ENCODE results near the gene CAPZA1.
"Not testable (repeated sequence)": the region's sequence is repeated elsewhere in the genome, so short reads cannot be mapped to it uniquely, and the experiment has no call there.

The CAPZA1 gene

DNA sequence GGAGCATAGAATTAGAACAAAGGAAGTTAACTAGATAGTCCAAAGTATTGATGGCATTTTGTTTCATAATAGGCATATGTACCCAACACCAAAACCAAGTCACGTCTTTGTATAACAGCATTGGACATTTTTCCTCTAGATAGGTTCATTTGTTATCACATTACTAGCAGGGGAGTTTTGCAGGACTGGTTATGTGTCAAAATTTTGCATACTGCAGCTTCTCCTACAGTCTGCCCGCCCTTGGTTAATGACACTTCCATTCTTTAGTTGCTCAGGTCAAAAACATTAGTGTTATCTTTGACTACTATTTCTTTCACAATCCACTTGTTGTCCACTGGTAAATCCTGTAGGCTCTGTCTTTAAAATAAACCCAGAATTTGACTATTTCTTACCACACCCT lies 8.9 kb downstream of the CAPZA1 start:
- DNase-seq (ENCODE audit: low spot score), result no peak

DNA sequence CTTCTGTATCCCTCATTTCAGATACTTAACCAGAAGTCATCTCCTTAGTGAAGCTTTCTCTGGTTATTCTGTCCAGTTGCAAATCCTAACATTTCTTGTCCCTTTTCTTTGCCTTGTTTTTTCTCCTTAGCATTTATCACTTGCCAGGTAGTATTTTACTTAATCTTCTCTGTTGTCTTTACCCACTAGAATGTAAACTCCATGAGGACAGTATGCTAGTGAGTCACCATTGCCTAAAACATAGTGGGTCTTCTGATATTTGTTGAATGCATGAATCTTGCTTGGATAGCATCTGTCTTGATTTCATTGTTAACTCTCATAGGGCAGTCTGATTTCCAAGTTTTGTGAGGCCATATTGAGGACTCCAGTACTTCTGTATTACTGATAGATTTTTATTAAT lies 9.6 kb downstream of the CAPZA1 start:
- no peak for DNase-seq (ENCODE audit: low spot score)

GRCh38 chr1:112633628-112634027 lies 14.0 kb downstream of the CAPZA1 start:
- DNase-seq (ENCODE audit: low spot score), result no peak

DNA sequence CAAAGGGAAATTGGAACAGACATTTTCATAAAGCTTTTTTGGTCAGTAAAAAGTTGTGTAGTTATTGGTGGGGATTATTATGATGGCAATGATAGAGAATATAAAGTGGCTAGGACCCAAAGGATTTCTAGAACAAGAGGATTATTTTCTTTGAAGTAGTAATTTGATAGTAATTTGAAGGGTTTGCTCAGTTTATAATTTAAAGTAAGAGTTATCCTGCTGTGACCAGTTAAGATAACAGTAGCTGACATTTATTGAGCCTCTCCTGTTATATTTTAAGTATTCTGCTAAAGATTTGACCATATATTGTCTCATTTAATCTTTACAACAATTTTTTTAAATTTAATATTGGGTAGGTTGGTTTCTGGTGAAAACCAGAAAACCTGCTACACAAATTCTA lies 14.7 kb downstream of the CAPZA1 start:
- no peak for DNase-seq (ENCODE audit: low spot score)

DNA sequence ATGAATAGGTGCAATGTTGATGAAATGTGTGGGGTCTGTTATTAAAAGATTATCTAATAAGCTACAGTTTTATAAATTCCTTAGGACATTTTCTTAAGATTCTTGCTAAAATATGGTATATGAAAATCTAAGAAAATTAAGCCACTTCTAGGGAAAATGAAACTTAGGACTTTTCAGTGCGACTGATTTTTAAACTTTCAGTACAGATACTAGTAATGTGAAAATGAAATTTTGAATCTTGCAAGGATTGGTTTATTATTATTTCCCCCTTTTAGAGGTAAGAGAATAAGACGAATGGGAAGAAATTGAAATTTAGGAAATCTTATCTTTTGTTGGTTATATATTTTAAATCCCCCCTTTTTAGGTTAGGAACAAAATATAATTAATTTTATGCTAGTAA lies 16.4 kb downstream of the CAPZA1 start:
- no peak for DNase-seq (ENCODE audit: low spot score)

DNA sequence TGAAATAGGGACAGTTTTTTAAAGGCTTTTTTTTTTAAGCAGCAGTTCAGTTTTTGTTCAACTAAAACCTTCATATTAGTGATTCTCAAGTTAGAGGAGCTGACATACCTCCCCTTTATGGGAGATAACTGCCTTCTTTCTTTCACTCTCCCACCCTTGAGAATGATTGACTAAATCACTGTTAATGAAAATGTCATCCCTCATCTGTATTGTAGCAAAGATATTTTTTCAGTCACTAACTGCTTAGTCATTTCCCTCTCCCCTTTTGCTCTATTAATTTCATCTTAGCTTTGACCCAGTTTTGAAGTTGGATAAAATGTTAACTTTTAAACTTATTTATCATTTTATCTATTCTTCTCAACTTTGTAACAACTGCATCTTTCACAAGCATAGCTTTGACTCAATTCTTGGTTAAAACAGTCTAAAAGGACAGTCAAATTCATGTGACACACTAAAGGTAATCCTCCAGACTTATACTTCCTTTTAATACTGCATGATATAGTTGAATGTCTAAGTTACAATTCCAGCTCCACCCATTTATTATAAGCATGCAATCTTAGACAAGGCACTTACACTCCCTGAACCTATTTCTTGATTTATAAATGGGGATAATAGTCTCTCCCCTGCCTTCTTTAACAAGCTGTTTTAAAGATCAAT lies 17.1 kb downstream of the CAPZA1 start:
- DNase-seq (ENCODE audit: low spot score), result no peak

GRCh38 chr1:112637254-112638109 lies 17.9 kb downstream of the CAPZA1 start:
- DNase-seq (ENCODE audit: low spot score), result no peak

DNA sequence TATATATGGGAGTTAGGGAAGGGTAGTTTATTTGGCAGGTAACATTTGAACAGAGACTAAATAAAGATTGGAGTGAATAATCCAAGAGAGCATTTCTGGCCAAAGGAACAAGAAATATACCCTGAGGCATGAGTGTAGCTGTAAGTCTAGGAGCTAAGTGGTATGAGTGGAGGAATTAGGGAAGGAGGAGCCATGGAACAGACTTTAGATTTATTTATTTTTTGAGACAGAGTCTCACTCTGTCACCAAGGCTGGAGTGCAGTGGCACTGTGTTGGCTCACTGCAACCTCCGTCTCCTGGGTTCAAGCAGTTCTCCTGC lies 18.4 kb downstream of the CAPZA1 start:
- DNase-seq (ENCODE audit: low spot score), result no peak

DNA sequence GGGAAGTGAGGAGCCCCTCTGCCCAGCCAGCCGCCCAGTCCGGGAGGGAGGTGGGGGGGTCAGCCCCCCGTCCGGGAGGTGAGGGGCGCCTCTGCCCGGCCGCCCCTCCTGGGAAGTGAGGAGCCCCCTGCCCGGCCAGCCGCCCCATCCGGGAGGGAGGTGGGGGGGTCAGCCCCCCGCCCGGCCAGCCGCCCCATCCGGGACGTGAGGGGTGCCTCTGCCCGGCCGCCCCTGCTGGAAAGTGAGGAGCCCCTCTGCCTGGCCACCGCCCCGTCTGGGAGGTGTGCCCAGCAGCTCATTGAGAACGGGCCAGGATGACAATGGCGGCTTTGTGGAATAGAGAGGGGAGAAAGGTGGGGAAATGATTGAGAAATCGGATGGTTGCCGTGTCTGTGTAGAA lies 20.8 kb downstream of the CAPZA1 start:
- not testable (repeated sequence) for DNase-seq (ENCODE audit: low spot score)

DNA sequence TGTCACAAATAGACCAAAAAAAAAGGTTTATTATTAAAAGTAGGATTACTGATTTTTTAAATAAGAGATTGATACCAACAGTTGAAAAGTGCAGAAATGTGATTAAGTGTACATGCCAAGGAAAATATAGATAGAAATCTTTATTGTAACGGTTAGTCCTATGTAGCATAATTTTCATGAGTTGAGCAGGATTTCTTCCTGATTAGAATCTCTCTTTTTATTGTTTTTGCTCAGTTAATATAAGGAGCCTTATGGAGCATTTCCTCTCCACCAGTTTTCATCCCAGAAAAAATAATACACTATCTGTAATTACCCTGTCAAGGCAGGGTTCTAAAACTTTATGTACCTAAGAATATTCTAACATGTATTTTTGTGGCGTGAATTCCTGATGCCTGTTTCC lies 23.4 kb downstream of the CAPZA1 start:
- DNase-seq (ENCODE audit: low spot score), result no peak

DNA sequence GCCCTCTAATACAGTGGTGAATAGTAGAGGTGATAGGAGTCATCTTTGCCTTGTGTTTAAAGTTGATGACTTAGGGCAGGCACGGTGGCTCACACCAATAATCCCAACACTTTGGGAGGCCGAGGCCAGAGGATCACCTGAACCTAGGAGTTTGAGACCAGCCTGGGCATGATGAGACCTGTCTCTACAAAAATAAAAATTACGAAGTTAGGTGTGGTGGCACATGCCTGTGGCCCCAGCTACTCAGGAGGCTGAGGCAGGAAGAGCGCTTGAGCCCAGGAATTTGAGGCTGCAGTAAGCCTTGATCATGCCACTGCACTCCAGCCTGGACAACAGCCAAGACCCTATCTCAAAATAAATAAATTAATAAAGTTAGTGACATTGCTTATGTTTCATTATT lies 26.6 kb downstream of the CAPZA1 start:
- DNase-seq (ENCODE audit: low spot score), result no peak

DNA sequence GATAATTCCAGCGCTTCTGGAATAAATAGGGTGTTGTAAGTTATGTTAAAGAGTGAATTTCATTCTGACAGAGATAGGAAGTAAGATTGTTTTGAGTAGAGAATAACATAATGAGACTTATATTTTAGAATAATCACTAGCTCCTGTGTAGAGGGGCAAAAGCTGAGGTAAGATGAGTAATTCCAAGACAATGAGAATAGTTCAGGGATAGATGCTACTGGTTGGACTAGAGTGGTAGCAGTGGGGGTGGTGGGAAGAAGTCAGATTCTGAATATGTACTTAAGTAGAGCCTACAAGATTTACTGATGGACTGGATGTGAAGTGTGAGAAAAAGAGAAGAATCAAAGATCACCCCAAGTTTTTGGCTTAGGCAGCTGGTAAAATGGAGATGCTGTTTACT lies 31.6 kb downstream of the CAPZA1 start:
- DNase-seq (ENCODE audit: low spot score), result no peak

DNA sequence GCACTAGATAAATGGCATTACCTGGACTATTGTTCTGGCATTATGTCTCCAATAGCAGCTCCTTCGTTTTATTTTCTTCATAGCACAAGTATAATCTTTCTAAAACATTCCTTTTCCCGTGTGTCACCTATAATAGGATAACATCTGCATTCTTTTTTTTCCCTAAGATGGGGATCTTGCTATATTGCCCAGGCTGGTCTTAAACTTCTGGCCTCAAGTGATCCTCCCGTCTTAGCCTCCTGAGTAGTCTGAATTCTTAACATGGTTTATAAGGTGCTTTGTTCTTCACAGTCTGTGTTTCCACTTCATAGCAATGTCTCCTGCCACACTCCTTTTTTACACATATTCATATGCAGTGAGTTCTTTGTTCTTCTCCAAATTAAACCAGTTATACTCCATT lies 46.2 kb downstream of the CAPZA1 start:
- DNase-seq (ENCODE audit: low spot score), result no peak

GRCh38 chr1:112666946-112667345 lies 47.3 kb downstream of the CAPZA1 start:
- no peak for DNase-seq (ENCODE audit: low spot score)

- DNase-seq (ENCODE audit: low spot score), result no peak
Observed at GRCh38 chr1:112672009-112672408, 52.4 kb downstream of the CAPZA1 start.

DNA sequence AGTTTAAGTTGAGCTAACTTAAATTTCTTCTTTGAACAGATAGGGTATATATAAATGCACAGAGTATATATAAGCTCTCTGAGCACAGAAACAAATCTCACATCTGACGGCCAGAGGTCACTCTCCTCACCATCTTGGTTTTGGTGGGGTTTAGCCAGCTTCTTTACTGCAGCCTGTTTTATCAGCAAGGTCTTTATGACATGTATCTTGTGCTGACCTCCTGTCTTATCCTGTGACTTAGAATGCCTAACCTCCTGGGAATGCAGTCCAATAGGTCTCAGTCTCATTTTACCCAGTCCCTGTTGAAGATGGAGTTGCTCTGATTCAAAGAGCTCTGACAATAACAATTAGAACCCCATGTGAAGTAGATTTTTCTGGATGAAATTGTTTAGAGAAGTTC lies 53.2 kb downstream of the CAPZA1 start:
- no peak for DNase-seq (ENCODE audit: low spot score)

DNA sequence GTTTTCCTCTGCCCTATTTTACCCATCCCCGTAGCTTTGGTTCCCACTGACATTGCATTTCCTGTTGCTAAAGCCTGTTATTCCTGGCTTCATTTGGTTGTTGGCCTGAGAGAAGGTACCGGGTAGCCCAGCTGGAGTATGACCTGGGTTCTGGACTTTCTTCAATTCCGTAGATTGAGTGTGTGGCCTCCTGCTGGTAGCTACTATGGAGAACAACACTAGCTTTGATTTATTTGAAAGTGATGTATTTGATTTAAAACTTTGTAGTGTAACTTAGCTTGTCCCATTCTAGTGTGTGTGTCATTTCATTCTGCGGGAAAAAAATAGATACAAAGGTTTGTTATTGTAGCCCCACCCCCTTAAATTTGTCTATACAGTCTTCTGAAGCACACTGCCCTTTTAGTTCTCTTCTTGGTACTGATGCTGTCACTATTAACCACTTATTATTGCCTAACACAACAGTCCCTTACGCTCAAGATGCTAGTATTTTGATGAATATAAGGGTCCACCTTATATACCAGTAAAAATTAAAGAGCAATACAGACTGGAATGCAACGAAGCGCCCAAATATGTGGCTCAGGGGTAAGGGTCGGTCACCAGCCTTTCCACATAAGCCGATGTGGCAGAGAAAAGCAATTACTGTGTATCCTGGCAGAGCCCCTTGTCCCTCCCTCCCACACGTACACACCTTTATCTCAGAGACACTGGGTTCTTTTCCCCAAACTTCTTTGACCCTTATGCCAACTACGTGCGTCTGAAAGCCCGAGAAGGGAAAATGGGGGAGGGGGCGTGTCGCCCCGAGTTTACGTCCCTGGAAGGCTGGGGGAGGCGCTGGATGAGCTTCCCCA lies 54.2 kb downstream of the CAPZA1 start:
- DNase-seq (ENCODE audit: low spot score), result peak; percentile 9

- peak; percentile 51 for DNase-seq (ENCODE audit: low spot score)
Observed at GRCh38 chr1:112674440-112674985, 54.9 kb downstream of the CAPZA1 start, which contains the start of gene MOV10. MOV10 (plus strand) TSS chr1:112674659; CDS start chr1:112674913, 254 bp downstream.

- peak; percentile 12 for DNase-seq (ENCODE audit: low spot score)
Observed at GRCh38 chr1:112674986-112675727, 55.5 kb downstream of the CAPZA1 start.

DNA sequence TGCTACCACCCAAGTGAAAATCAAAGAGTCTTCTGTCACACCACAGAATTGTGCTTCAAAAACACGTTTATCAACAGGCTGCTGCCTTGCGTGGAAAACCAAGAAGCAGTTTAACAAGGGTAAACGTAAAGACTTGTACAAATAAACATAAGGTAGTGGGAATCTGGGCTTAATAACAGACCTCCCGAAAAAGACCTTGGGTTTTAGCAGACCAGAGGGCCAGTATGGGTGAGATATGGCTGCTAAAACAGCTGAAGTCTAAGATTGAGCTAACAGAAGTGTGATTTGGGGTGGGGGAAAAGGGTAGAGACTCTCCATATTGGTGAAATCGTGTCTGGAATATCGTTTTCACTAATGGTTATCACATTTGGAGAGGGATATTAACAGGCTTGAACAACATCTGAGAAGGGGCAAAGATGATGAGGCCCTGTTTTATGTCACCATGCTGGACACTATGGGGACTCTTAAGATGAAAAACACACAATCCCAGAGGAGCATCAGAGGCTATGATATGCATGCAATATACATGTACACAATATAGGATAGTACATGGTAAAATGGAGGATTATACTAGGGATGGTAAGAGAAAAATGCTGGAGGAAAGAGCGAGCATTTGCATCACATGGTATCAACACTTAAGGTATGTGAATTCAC lies 56.2 kb downstream of the CAPZA1 start:
- no peak for DNase-seq (ENCODE audit: low spot score)

DNA sequence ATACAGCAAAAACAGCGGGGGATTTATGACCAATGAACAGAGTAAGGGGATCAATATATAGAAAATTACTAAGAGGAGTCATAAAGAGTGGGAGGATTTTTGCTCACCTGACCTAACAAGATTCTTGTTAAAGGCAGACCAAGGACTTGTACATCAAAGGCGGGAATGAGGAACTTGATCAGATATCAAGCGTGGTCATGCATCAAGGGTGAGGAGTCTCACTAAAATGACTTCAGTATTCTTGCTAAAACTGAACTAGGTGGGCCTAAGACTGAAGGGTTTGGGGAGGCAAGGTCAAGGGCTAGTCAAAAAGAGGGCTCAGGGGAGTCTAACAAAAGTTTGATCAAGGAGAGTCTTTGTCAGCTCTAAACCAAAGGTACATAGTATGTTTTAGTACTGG lies 56.9 kb downstream of the CAPZA1 start:
- DNase-seq (ENCODE audit: low spot score), result no peak
